Upper lobe of left lung (tissue), 4 donors: ENCODE measurements around the gene LRRC45.

Experiments used
- CTCF ChIP-seq, 6 experiments: fragments of 450-650 bp in 4 of 6; fragments of 200-600 bp in 2 of 6; sonication (generic) in 2 of 6; IDR thresholded peaks; one replicate each; pipeline ENCODE4 v1.5.1; 2016 to 2019; ENCODE audit warnings: antibody characterized with exemption in 6 of 6
- EP300 ChIP-seq, 4 donors: sonication (generic); formaldehyde crosslinking; IDR thresholded peaks; one replicate each; pipeline ENCODE4 v1.5.1; 2017; ENCODE audit warnings: antibody characterized with exemption in 4 of 4, control low read depth in 2 of 4
- POLR2A ChIP-seq, 4 donors: fragments of 450-650 bp; IDR thresholded peaks; one replicate each; pipeline ENCODE4 v1.5.1; 2016 to 2017; ENCODE audit warnings: antibody characterized with exemption in 4 of 4, mild to moderate bottlenecking in 2 of 4

GRCh38 chr17:82012261-82012639, 10.9 kb upstream of the LRRC45 start:
- TF ChIP-seq CTCF (IDR thresholded peaks at IDR 0.05) (no peak), POLR2A (IDR thresholded peaks at IDR 0.05) (no peak), EP300 (IDR thresholded peaks at IDR 0.05) (no peak)
